Thoracic aorta (tissue), 2 donors: Measurements from ENCODE around the gene TRMT44. TPM values are rescaled to one million over a fixed set of nuclear protein-coding genes. Genes with fewer than 3 reads are reported as not detected.

Experiments
- ATAC-seq: fragments of 150-250 bp; one replicate; pipeline ENCODE4 v1.8.0; 2017; ENCODE audit warnings: low read depth; ENCODE audit not compliant: insufficient number of reproducible peaks, low FRiP score
- DNase-seq: peaks from one replicate; pipeline ENCODE4 v3.0.0-alpha.2; 2020; ENCODE audit warnings: low spot score
- H3K27ac ChIP-seq, 2 donors: fragments of 200-600 bp; sonication (generic); 1 replicate in 1 of 2; 2 replicates in 1 of 2; pipeline ENCODE4 v1.5.1; 2016; ENCODE audit warnings: mild to moderate bottlenecking in 2 of 2, moderate library complexity in 2 of 2
- H3K27me3 ChIP-seq: fragments of 200-600 bp; sonication (generic); replicated peaks from 2 replicates; pipeline ENCODE4 v1.6.0; 2016; ENCODE audit warnings: mild to moderate bottlenecking; ENCODE audit not compliant: insufficient read depth
- H3K36me3 ChIP-seq: fragments of 200-600 bp; sonication (generic); one replicate; pipeline ENCODE4 v1.5.1; 2016
- H3K4me1 ChIP-seq, 2 donors: fragments of 200-600 bp; sonication (generic); 1 replicate in 1 of 2; 2 replicates in 1 of 2; pipeline versions ENCODE4 v1.5.1 to v1.6.0; 2016; ENCODE audit warnings: low read depth in 2 of 2, mild to moderate bottlenecking in 1 of 2; ENCODE audit not compliant: control insufficient read depth in 1 of 2
- H3K4me3 ChIP-seq: fragments of 200-600 bp; sonication (generic); 2 replicates; pipeline ENCODE4 v1.5.1; 2016; ENCODE audit warnings: mild to moderate bottlenecking
- H3K9me3 ChIP-seq: fragments of 200-600 bp; sonication (generic); 2 replicates; pipeline ENCODE4 v1.5.1; 2016
- CTCF ChIP-seq: fragments of 200-600 bp; sonication (generic); IDR thresholded peaks from one replicate; pipeline ENCODE4 v1.5.1; 2019; ENCODE audit warnings: antibody characterized with exemption
- total RNA-seq, 2 donors: library from RNA; depleted of rRNA; stranded (reverse); fragments of >200 nt; gene quantifications; one replicate each; pipeline versions ENCODE4 v1.1.0 to v1.2.3, GENCODE V29; 2016

Gene TRMT44
- total RNA-seq, 2 donors from 2014 or later: 19.8 to 30.5 TPM

- peaks cover 15 to 52% of the 10 kb centered on the region in 2 donors for H3K4me1 ChIP-seq
- H3K36me3 ChIP-seq: peaks cover 13% of the 10 kb centered on the region
- H3K27ac ChIP-seq: no peak overlapping the region
- H3K4me3 ChIP-seq: no peak overlapping the region
- TF ChIP-seq CTCF: no peak
- no peaks in the 10 kb centered on the region for H3K9me3 ChIP-seq
- no peaks in the 10 kb centered on the region for H3K27me3 ChIP-seq
- DNase-seq: no peak
- no peak for ATAC-seq
These were observed 2.2 kb downstream of the TRMT44 start for GRCh38 chr4:8442596-8443358.

- no peak for TF ChIP-seq CTCF
- Histone ChIP-seq H3K4me1 (peaks cover 15 to 41% of the 10 kb centered on the region in 2 donors), H3K4me3 (no peak overlapping the region), H3K27me3 (no peaks in the 10 kb centered on the region), H3K9me3 (no peaks in the 10 kb centered on the region), H3K36me3 (peaks cover 18% of the 10 kb centered on the region), H3K27ac (no peak overlapping the region)
- ATAC-seq: no peak
- DNase-seq: no peak
These were observed 3.2 kb downstream of the TRMT44 start for GRCh38 chr4:8443801-8444200.

GRCh38 chr4:8446122-8446521 lies 5.5 kb downstream of the TRMT44 start:
- no peak overlapping the region for H3K27ac ChIP-seq
- no peaks in the 10 kb centered on the region for H3K27me3 ChIP-seq
- H3K9me3 ChIP-seq: no peaks in the 10 kb centered on the region
- no peak for DNase-seq
- H3K36me3 ChIP-seq: peaks cover 23% of the 10 kb centered on the region
- no peak for ATAC-seq
- no peak overlapping the region for H3K4me3 ChIP-seq
- H3K4me1 ChIP-seq: peaks cover 9 to 27% of the 10 kb centered on the region in 2 donors
- no peak for TF ChIP-seq CTCF

- TF ChIP-seq CTCF: no peak
- H3K36me3 ChIP-seq: peaks cover 62% of the 10 kb centered on the region
- no peak for DNase-seq
- no peak for ATAC-seq
- no peak overlapping the region for H3K4me3 ChIP-seq
- no peak overlapping the region for H3K27ac ChIP-seq
- no peaks in the 10 kb centered on the region for H3K4me1 ChIP-seq
- H3K9me3 ChIP-seq: no peaks in the 10 kb centered on the region
- no peaks in the 10 kb centered on the region for H3K27me3 ChIP-seq
These were observed 11.0 kb downstream of the TRMT44 start for GRCh38 chr4:8451440-8452182.

GRCh38 chr4:8453957-8454356 lies 13.4 kb downstream of the TRMT44 start:
- Histone ChIP-seq H3K27ac (no peak overlapping the region), H3K27me3 (no peaks in the 10 kb centered on the region), H3K4me1 (no peaks in the 10 kb centered on the region), H3K9me3 (no peaks in the 10 kb centered on the region), H3K4me3 (no peak overlapping the region), H3K36me3 (peaks cover 56% of the 10 kb centered on the region)
- DNase-seq (no peak), ATAC-seq (no peak)
- TF ChIP-seq CTCF: no peak
